Measurements from ENCODE around the gene SCN1B. TPM values are rescaled to one million over a fixed set of nuclear protein-coding genes. Genes with fewer than 3 reads are reported as not detected.
A peak's percentile ranks its signal among the peaks of the same experiment; 100 is the strongest.

The SCN1B gene
- total and polyA plus RNA-seq, 2 of the 13 experiments (the other 11 are each of a cell fraction or from before 2014, with no cell fraction given), result 2.7 to 20.1 TPM

GRCh38 chr19:35066691-35067563 is 36.7 kb downstream of the SCN1B start (continued):
- TF ChIP-seq ZBTB2 (CRISPR knock-in tag; IDR thresholded peaks at IDR 0.05; ENCODE audit: low read depth) (no peak), XRCC5 (optimal IDR thresholded peaks at IDR 0.05; ENCODE audit: low read length) (peak; percentile 61), THRA (CRISPR knock-in tag; IDR thresholded peaks at IDR 0.05; ENCODE audit: borderline replicate concordance) (0 out of 2 replicates have a peak, but pooled peaks have one; percentile 17), TRIM24 (CRISPR knock-in tag; IDR thresholded peaks at IDR 0.05) (no peak), RFXAP (CRISPR knock-in tag; IDR thresholded peaks at IDR 0.05; ENCODE audit: borderline replicate concordance) (peak; percentile 71), ZNF318 (CRISPR knock-in tag; IDR thresholded peaks at IDR 0.05) (no peak), ZNF788 (CRISPR knock-in tag; IDR thresholded peaks at IDR 0.05; ENCODE audit: borderline replicate concordance) (peak; percentile 44; the same call in 1 of the 2 replicates), DNMT1 (CRISPR knock-in tag; IDR thresholded peaks at IDR 0.05) (no peak), CBX5 (CRISPR knock-in tag; IDR thresholded peaks at IDR 0.05; ENCODE audit: borderline replicate concordance) (0 out of 2 replicates have a peak, but pooled peaks have one; percentile 13), RAD51 (IDR thresholded peaks at IDR 0.05; ENCODE audit: borderline replicate concordance) (peak; percentile 89)
- TF ChIP-seq, protein P1, sequence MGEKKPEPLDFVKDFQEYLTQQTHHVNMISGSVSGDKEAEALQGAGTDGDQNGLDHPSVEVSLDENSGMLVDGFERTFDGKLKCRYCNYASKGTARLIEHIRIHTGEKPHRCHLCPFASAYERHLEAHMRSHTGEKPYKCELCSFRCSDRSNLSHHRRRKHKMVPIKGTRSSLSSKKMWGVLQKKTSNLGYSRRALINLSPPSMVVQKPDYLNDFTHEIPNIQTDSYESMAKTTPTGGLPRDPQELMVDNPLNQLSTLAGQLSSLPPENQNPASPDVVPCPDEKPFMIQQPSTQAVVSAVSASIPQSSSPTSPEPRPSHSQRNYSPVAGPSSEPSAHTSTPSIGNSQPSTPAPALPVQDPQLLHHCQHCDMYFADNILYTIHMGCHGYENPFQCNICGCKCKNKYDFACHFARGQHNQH (CRISPR knock-in tag; IDR thresholded peaks at IDR 0.05), result peak; percentile 40; the same call in 1 of the 2 replicates
